Measurements from ENCODE around the gene EVA1C.

Gene EVA1C

GRCh38 chr21:32549886-32550285, 137.4 kb downstream of the EVA1C start:
- Histone ChIP-seq H3K4me1 (ENCODE audit: insufficient read depth, poor library complexity, severe bottlenecking) (no peaks in the 10 kb centered on the region), H3K9me3 (ENCODE audit: severe bottlenecking) (no peaks in the 10 kb centered on the region), H3K27ac (ENCODE audit: poor library complexity, severe bottlenecking) (no peak overlapping the region), H3K36me3 (ENCODE audit: low read depth) (no peaks in the 10 kb centered on the region), H3K27me3 (ENCODE audit: insufficient read depth, poor library complexity, severe bottlenecking) (no peaks in the 10 kb centered on the region), H3K4me3 (ENCODE audit: severe bottlenecking) (no peak overlapping the region)
- no peak for ATAC-seq (ENCODE audit: low read depth)
- no peak for TF ChIP-seq CTCF (IDR thresholded peaks at IDR 0.05; ENCODE audit: poor library complexity, severe bottlenecking)
- no peak for DNase-seq (ENCODE audit: low spot score)

- Histone ChIP-seq H3K36me3 (ENCODE audit: low read depth) (no peaks in the 10 kb centered on the region), H3K27ac (ENCODE audit: poor library complexity, severe bottlenecking) (no peak overlapping the region), H3K4me3 (ENCODE audit: severe bottlenecking) (no peak overlapping the region), H3K4me1 (ENCODE audit: insufficient read depth, poor library complexity, severe bottlenecking) (no peaks in the 10 kb centered on the region), H3K9me3 (ENCODE audit: severe bottlenecking) (no peaks in the 10 kb centered on the region), H3K27me3 (ENCODE audit: insufficient read depth, poor library complexity, severe bottlenecking) (no peaks in the 10 kb centered on the region)
- TF ChIP-seq CTCF (IDR thresholded peaks at IDR 0.05; ENCODE audit: poor library complexity, severe bottlenecking) = no peak
- ATAC-seq (ENCODE audit: low read depth) = no peak
- DNase-seq (ENCODE audit: low spot score) = no peak
Observed at GRCh38 chr21:32554832-32555638, 142.5 kb downstream of the EVA1C start.

- ATAC-seq (ENCODE audit: low read depth) = no peak
- H3K4me1 ChIP-seq (ENCODE audit: insufficient read depth, poor library complexity, severe bottlenecking) = no peaks in the 10 kb centered on the region
- TF ChIP-seq CTCF (IDR thresholded peaks at IDR 0.05; ENCODE audit: poor library complexity, severe bottlenecking) = no peak
- H3K27ac ChIP-seq (ENCODE audit: poor library complexity, severe bottlenecking) = no peak overlapping the region
- H3K4me3 ChIP-seq (ENCODE audit: severe bottlenecking) = no peak overlapping the region
- H3K27me3 ChIP-seq (ENCODE audit: insufficient read depth, poor library complexity, severe bottlenecking) = no peaks in the 10 kb centered on the region
- no peaks in the 10 kb centered on the region for H3K36me3 ChIP-seq (ENCODE audit: low read depth)
- DNase-seq (ENCODE audit: low spot score) = no peak
- H3K9me3 ChIP-seq (ENCODE audit: severe bottlenecking) = no peaks in the 10 kb centered on the region
Observed at GRCh38 chr21:32558106-32558505, 145.6 kb downstream of the EVA1C start.

- H3K4me1 ChIP-seq (ENCODE audit: insufficient read depth, poor library complexity, severe bottlenecking) = no peaks in the 10 kb centered on the region
Observed at GRCh38 chr21:32559006-32559610, 146.6 kb downstream of the EVA1C start.

More at GRCh38 chr21:32559006-32559610, 146.6 kb downstream of the EVA1C start:
- Histone ChIP-seq H3K27ac (ENCODE audit: poor library complexity, severe bottlenecking) (no peak overlapping the region), H3K9me3 (ENCODE audit: severe bottlenecking) (no peaks in the 10 kb centered on the region), H3K27me3 (ENCODE audit: insufficient read depth, poor library complexity, severe bottlenecking) (no peaks in the 10 kb centered on the region), H3K36me3 (ENCODE audit: low read depth) (no peaks in the 10 kb centered on the region), H3K4me3 (ENCODE audit: severe bottlenecking) (no peak overlapping the region)
- no peak for TF ChIP-seq CTCF (IDR thresholded peaks at IDR 0.05; ENCODE audit: poor library complexity, severe bottlenecking)
- DNase-seq (ENCODE audit: low spot score) (no peak), ATAC-seq (ENCODE audit: low read depth) (no peak)
